GM19025 (cell line): ENCODE measurements around the gene NR0B2.
"Not testable (repeated sequence)": the region's sequence is repeated elsewhere in the genome, so short reads cannot be mapped to it uniquely, and the experiment has no call there.

Source experiments
- ATAC-seq: cut with Tn5 transposase; IDR thresholded peaks from one replicate; pipeline ENCODE4 v1.9.1; 2021; ENCODE audit warnings: mild to moderate bottlenecking, low read depth, moderate library complexity; ENCODE audit not compliant: unreplicated experiment

NR0B2 gene

GRCh38 chr1:26913754-26914619 lies at the start of gene NR0B2:
Gene NR0B2, minus strand, starts transcription at chr1:26913975. Its CDS starts 35 bp downstream, at chr1:26913940.
- no peak for ATAC-seq

DNA sequence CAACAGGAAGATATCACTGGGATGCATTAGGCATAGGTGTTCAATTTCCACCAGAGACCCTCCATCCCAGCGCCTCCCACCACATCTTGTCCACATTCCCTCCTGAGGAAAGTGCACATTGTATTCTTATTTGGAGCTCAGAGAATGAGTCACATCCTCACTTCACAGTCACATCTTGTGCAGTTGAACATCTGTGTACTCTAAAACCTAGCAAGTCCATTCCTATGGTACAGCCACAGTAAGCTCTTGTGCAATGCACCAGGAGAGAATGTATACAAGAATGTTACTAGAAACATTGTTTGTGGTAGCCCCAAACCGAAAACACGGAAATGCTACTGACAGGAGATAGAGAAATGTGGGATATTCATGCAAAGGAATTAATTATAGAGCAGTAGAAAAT lies 48.1 kb upstream of the NR0B2 start:
- no peak for ATAC-seq

DNA sequence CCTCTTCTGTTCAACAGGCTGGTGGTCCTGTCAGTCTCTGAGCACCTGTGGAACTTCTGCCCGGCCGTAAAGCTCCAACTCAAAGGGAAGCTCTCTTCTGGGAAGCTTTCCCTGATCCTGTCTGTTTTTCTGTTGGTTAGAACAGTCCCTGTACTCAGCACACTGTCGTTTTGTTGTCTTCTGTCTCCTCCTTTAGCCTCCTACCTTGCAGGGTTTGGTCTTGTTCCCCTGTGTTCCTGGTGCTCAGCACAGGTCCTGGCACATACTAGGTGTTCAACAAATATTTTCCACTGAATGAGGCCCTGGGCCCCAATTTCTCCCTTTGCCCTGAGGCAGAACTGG lies 46.8 kb upstream of the NR0B2 start:
- no peak for ATAC-seq

GRCh38 chr1:26959722-26960624 lies 46.2 kb upstream of the NR0B2 start, which contains the start of gene KDF1:
Gene KDF1, minus strand, starts transcription at chr1:26960468. Its CDS starts 8,088 bp downstream, at chr1:26952380.
- ATAC-seq = no peak

- ATAC-seq = no peak
These were observed 45.5 kb upstream of the NR0B2 start for GRCh38 chr1:26959270-26959669.

GRCh38 chr1:26957306-26957705 lies 43.5 kb upstream of the NR0B2 start:
- no peak for ATAC-seq

DNA sequence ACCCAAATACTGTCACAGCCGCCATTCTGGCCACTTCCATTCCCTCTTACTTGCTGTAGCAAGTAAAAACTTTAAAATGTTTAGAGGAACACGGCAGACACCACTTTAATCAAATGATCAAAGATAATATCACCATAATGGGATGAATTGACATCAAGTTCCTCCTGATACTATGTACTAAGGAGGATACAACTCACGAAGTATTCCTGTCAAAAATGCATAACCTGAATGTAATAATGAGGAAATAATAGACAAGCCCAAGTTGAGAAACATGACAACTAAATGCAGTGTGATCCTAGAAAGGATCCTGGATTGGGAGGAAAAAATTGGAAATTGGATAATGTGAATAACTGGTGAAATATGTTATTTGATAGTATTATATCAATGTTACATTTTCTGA lies 42.5 kb upstream of the NR0B2 start:
- ATAC-seq = no peak

DNA sequence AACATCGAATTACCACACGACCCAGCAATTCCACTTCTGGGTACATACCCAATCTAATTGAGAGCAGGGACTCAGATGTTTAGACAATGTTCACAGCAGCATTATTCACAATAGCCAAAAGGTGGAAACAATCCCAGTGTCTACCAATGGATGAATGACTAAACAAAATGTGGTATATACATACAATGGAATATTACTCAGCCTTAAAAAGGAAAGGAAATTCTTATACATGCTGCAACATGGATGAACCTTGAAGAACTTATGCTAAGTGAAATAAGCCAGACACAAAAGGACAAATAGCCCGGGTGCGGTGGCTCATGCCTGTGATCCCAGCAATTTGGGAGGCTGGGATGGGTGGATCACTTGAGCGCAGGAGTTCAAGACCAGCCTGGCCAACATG lies 39.6 kb upstream of the NR0B2 start:
- ATAC-seq = no peak

DNA sequence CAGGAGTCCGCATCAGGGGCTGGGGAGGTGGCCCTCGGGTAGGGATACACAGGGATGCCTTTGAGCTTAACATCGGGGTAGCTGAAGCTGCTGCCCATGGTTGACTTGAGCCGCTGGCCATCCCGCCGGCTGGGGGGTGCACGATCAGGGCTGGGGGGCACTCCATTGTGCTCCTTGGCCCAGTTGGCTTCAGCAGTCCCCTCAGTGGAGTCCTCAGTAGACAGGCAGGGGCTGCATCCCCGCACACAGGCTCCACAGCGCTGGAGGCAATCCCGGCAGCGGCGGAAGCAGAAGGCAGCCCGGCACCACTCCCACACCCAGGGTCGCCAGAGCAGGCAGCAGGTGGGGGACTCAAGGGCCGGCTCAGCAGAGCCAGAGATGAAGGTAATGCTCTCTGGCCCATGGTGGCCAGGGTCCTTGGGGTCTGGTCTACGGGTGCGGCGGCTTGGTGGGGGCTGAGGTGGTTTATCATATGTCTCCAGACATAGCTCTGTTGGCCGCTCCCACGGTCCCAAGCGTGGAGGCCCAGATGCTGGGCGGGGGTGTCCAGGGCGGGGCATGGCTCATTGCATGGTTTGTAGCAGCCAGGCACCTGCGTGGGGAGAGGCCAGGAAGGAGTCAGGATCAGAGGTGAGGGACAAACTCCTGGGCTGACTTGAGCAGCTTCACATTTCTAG lies 38.2 kb upstream of the NR0B2 start:
- ATAC-seq = no peak

- ATAC-seq = no peak
These were observed 37.4 kb upstream of the NR0B2 start for GRCh38 chr1:26951216-26951615.

DNA sequence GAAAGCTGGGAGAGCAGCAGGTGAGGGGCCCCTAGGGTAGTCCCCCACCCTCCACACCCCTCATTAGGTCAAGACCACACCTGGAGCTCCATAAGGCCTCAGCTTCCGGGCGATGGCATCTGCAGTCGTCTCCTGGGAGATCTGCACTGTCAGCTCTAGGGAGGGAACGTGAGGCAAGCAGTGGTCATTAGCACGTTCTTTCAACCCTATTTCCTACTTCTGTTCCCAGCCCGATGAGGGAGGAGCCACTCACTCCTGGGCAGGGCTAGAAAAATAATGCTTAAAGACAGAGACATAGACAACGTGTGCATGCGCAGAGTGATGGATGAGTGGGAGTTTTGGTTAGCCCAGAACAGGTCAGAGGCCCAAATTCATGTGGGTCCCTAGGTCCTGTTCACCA lies 36.8 kb upstream of the NR0B2 start:
- no peak for ATAC-seq

DNA sequence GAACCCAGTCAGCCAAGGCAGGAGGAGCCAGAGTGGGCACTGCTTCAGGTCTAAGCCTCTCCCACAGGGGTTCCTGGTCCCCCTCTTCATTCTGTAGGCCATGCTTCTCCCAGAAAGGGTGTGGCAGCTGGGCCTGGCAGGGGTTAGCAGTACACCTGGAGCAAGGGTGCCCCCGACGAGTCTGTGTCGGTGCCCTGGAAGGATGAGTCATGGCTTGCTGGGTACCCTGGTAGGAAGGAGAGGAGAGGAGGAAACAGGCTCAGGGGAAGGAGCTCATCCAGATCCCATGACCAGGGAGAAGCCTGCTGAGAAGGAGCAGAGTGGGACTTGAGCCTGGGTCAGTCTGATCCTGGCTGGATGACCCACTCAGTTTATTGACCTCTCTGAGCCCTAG lies 36.1 kb upstream of the NR0B2 start:
- no peak for ATAC-seq

DNA sequence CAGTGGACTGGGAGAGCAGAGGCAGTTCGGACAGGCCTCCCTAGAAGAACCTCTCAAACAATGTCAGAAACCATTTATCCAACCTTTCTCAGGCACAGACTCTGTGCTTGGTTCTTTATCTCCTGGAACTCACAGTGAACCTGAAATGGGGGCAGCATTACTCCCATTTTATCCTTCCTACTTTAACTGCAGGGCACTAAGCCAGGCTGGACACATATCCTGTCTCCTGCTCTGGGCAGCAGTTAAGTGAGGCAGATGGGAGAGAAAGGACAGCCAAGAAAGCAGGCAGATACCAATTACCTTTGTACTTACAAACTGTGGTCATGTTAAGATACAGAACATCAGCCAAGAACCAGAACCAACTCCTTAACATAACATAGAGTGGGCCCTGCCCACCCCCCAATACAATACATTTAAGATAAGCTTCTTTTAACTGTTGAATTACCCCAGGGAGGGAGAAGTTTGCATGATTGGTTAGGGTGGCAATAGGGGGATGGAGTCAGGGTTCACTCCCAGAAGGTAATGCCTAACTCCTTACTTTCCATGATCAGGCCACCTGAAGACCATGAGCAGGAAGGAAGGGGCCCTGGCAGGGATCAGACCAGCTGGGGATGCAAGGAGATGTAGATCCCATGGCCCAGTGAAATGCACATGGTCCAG lies 35.6 kb upstream of the NR0B2 start:
- no peak for ATAC-seq

DNA sequence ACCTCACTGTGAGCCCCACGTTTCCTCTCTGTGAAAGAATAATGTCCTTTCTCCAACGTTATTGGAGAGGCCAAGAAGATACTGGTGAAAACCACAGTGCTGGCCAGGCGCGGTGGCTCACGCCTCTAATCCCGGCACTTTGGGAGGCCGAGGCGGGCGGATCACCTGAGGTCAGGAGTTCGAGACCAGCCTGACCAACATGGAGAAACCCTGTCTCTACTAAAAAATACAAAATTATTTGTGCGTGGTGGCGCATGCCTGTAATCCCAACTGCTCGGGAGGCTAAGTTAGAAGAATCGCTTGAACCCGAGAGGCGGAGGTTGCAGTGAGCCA lies 34.9 kb upstream of the NR0B2 start:
- not testable (repeated sequence) for ATAC-seq

DNA sequence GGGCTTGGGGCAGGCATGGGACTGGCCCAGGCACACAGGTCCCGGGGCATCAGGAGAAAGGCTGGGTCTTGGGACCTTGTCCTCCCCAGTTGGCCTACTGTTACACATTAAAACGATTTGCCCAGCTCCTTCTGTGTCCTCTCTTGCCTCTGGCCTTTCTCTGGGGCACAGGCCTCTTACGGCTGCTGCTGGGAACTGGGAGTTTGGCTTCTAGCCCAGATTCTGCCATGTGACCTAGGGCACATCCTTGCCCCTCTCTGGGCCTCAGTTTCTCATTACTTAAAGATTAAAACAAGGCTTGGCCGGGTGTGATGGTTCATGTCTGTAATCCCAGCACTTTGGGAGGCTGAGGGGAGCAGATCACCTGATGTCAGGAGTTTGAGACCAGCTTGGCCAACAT lies 32.5 kb upstream of the NR0B2 start:
- ATAC-seq = no peak

DNA sequence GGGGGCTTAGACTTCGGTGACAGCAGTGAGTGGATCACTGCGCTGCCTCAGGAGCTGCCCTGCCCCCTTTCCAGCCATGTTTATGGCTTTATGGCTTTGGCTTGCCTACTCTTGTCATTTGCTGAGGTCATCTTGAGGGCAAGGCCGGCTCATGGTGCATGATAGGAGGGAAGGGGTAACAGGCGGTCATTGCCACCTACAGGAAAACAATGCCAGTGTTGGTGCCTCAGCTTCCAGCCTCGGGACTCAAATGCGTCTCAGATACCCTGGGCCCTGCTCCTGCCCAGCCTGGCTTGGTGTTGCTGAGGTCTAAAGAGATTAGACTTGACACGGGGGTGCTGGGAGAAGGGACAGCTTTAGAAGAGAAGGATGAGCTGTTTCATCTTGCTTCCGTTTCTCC lies 32.0 kb upstream of the NR0B2 start:
- no peak for ATAC-seq

GRCh38 chr1:26945138-26945537 lies 31.4 kb upstream of the NR0B2 start:
- no peak for ATAC-seq

DNA sequence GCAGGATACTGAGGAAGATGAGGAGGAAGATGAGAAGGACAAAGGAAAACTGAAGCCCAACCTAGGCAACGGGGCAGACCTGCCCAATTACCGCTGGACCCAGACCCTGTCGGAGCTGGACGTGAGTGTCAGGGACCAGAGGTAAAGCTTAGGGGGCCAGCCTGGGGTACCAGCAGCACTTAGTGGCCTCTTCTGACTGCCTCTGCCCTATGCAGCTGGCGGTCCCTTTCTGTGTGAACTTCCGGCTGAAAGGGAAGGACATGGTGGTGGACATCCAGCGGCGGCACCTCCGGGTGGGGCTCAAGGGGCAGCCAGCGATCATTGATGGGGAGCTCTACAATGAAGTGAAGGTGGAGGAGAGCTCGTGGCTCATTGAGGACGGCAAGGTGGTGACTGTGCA lies 28.9 kb upstream of the NR0B2 start:
- no peak for ATAC-seq

DNA sequence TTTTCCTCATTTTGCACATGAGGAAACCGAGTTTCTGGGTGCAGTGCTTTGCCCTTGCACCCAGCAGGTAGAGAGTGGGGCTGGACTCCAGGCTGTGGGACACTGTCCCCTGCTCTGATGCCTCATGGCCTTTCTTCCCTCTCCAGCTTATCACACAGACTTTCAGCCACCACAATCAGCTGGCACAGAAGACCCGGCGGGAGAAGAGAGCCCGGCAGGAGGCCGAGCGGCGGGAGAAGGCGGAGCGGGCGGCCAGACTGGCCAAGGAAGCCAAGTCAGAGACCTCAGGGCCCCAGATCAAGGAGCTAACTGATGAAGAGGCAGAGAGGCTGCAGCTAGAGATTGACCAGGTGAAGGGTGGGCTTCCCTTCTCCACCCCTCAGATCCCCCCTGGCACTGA lies 27.5 kb upstream of the NR0B2 start:
- ATAC-seq = no peak

DNA sequence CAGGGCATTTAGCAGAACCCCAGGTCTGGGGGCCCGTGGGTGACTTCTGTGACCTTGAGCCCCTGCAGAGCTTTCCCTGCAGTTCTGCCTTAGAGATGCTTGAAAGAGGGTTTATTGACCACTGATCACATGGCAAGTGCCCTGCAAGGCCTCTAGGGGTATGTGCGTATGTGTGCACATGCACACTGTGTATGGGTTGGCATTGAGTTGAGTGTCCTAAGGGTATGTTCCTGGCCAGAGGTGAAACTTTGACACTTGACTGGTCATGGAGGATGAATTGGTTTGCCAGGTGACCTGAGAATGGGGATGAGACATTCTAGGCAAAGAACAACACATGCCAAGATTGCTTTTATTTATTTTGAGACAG lies 24.9 kb upstream of the NR0B2 start:
- ATAC-seq = no peak
